ENCODE data around the gene DCTPP1. TPM values are rescaled to one million over a fixed set of nuclear protein-coding genes. Genes with fewer than 3 reads are reported as not detected.

Gene DCTPP1
- total RNA-seq, 6 experiments from 2014 or later, result 24.9 to 37.9 (median 28.5) TPM

DNA sequence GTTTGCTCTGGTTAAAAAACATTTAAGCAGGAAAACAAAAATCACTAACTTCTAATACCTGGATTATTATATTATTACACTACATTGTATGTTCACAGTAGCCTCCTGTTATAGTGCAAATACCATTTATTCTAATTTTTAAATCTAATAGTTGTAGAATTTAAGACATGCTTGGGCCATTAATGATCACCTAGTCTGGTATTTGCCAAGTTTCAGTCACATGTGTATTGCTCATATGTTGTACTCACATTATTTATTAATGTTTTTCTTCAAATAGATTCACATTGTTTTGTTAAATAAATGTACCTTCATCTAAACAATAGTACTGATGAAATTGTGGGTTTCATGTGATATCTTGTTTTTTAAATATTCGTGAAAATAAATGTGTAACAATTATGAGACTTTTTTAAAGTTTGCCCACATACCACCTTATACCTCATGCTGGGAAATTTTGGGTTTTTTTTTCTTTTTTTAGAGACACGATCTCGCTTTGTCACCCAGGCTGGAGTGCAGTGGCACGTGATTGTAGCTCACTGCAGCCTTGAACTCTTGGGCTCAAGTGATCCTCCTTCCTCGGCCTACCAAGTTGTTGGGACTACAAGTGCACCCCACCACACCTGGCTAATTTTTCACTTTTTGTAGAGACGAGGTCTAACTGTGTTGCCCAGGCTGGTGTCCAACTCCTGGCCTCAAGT, 16.6 kb downstream of the DCTPP1 start:
- no peak overlapping the region; the same call in 1 of the 2 replicates for H3K27ac Mint-ChIP-seq
- no peak for DNase-seq
- peaks cover 41% of the 10 kb centered on the region for H3K4me1 Mint-ChIP-seq (ENCODE audit: low read depth)
- H3K36me3 Mint-ChIP-seq (ENCODE audit: low read depth), result peaks cover 11% of the 10 kb centered on the region
- H3K4me3 Mint-ChIP-seq, result no peak overlapping the region
- peaks cover 1% of the 10 kb centered on the region; the same call in 1 of the 2 replicates for H3K27me3 Mint-ChIP-seq (ENCODE audit: insufficient read depth)
- no peaks in the 10 kb centered on the region for H3K9me3 Mint-ChIP-seq
- TF ChIP-seq, protein P1, sequence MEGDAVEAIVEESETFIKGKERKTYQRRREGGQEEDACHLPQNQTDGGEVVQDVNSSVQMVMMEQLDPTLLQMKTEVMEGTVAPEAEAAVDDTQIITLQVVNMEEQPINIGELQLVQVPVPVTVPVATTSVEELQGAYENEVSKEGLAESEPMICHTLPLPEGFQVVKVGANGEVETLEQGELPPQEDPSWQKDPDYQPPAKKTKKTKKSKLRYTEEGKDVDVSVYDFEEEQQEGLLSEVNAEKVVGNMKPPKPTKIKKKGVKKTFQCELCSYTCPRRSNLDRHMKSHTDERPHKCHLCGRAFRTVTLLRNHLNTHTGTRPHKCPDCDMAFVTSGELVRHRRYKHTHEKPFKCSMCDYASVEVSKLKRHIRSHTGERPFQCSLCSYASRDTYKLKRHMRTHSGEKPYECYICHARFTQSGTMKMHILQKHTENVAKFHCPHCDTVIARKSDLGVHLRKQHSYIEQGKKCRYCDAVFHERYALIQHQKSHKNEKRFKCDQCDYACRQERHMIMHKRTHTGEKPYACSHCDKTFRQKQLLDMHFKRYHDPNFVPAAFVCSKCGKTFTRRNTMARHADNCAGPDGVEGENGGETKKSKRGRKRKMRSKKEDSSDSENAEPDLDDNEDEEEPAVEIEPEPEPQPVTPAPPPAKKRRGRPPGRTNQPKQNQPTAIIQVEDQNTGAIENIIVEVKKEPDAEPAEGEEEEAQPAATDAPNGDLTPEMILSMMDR (IDR thresholded peaks at IDR 0.05), result no peak

DNA sequence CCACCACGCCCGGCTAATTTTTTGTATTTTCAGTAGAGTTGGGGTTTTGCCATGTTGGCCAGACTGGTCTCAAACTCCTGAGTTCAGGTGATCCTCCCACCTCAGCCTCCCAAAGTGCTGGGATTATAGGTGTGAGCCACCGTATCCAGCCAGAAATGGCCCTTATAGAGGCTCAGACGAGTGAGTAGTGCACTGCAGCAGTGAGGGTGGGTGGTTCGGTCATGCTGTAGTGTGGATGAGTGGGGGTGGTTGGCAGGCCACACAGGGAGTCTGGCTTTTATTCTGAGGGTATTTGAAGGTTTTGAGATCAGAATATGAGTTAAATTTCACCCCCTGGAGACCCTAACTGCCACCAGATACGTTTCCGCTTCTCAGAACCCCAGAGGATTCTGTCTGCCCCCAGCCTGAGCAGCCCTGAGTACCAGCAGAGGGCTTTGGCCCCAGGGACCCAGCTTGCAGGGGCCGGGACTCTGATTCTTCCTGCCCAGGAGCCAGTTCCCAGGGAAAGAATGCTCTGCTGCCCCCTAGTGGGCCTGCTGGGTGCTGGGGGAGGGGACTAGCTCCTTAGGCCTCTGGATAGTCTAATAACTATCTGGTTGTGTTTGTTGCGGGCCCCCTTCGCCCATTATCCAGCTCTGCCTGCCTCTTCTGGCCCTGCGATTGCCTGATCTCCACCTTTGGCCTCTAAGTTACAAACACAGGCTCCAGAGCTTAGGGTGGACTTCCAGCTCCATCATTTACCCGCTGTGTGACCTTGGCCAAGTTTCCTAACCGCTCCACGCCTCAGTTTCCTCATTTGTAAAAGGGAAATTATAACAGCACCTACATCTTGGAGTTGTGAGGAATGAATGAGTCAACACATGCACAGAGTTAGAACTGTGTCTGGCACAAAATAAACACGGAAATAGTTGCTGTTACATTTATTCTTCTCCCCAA, 20.4 kb downstream of the DCTPP1 start:
- Mint-ChIP-seq H3K27ac (peak overlapping the region; percentile 63), H3K27me3 (ENCODE audit: insufficient read depth) (peaks cover 1% of the 10 kb centered on the region; the same call in 1 of the 2 replicates), H3K4me3 (peak overlapping the region; percentile 91), H3K4me1 (ENCODE audit: low read depth) (peaks cover 33% of the 10 kb centered on the region), H3K36me3 (ENCODE audit: low read depth) (peaks cover 11% of the 10 kb centered on the region), H3K9me3 (no peaks in the 10 kb centered on the region)
- TF ChIP-seq, protein P1 (IDR thresholded peaks at IDR 0.05), result peak; percentile 95
- DNase-seq, result peak; percentile 76

DNA sequence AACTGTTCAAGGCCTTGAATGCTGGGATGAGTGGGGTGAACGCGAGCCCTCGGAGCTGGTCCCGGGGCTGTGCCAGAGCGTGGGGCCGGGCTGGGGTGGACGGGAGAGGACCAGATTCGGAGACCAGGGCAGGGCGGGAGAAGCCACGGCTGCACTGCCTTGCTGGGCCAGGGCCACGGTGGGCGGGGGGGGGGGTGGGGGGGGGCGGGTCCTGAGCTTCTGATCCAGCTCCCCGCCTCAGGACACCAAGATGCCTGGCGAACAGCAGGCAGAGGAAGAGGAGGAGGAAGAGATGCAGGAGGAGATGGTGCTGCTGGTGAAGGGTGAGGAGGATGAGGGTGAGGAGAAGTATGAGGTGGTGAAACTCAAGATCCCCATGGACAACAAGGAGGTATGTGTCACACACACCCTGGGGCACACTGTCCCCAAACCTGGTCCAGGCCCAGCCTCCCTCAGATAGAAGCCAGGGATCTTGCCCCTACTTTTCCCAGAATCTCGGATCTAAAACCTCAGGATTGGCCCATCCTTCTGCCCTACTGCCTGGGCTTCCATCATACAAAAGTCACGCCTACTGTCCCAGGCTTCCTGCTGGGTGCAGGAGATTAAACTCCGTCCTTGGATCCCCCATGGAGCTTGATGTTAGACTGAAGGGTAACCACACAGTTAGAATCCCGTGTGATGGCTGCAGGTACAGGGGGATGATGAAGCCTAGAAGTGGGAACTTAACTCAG, 21.9 kb downstream of the DCTPP1 start:
- peak; percentile 41 for DNase-seq
- H3K27ac Mint-ChIP-seq, result peak overlapping the region; percentile 83
- H3K4me1 Mint-ChIP-seq (ENCODE audit: low read depth), result peaks cover 33% of the 10 kb centered on the region
- peaks cover 1% of the 10 kb centered on the region; the same call in 1 of the 2 replicates for H3K27me3 Mint-ChIP-seq (ENCODE audit: insufficient read depth)
- TF ChIP-seq, protein P1 (IDR thresholded peaks at IDR 0.05), result no peak
- no peaks in the 10 kb centered on the region for H3K9me3 Mint-ChIP-seq
- H3K4me3 Mint-ChIP-seq, result peak overlapping the region; percentile 91
- H3K36me3 Mint-ChIP-seq (ENCODE audit: low read depth), result peaks cover 6% of the 10 kb centered on the region

DNA sequence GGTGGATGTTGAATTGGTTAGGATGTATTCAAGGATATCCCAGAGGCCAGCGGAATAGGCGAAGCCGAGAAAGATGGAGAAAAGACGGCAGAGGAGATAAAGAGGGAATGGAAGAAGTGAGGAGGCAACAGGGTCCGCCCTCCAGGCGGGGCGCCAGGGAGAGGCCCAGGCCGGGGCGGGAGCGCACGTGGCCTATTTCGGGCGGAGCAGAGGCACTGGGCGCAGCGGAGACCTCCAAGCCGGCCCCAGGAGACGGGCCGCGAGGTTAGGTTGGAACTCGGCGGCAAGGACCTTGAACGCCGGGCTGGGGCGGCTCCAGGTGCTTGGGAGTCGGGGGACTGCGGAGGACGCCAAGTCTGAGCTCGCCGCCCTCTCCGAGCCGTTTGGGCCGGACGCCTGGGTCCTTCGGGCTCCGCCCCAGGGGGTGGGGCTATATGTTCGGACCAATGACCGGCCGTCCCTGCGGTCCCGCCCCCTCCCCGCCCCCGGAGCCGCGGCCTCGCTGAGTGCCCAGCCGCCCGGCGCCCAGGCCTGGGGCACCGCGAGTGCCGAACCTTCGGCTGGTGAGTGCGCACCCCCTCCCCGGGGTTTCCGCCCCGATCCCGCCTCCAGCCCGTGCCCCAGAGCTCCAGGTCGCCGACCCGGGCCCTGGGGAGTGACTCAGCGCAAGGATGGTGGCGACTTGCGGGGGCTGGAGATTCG, 22.6 kb downstream of the DCTPP1 start, which contains the start of gene ZNF771:
TSS of gene ZNF771 (plus strand) at position 505 of the 702 bp plus-strand sequence. CDS start 448 bp downstream, outside the sequence.
- Mint-ChIP-seq H3K4me3 (peak within 1 kb of the TSS; percentile 91), H3K27me3 (ENCODE audit: insufficient read depth) (peaks cover 1% of the 10 kb centered on the region; the same call in 1 of the 2 replicates), H3K27ac (peak within 1 kb of the TSS; percentile 84), H3K4me1 (ENCODE audit: low read depth) (peaks cover 31% of the 10 kb centered on the region), H3K36me3 (ENCODE audit: low read depth) (peaks cover 4% of the 10 kb centered on the region), H3K9me3 (no peaks in the 10 kb centered on the region)
- TF ChIP-seq, protein P1 (IDR thresholded peaks at IDR 0.05), result peak; percentile 28
- DNase-seq, result peak; percentile 71
